Fibroblast of upper back skin (primary cell): Measurements from ENCODE around the gene TPRG1L.

Source experiments
- DNase-seq: peaks from one replicate; pipeline ENCODE4 v3.0.0-alpha.2; 2013

The TPRG1L gene

GRCh38 chr1:3630161-3630611 lies 5.4 kb downstream of the TPRG1L start:
- no peak for DNase-seq

- DNase-seq, result no peak
These were observed 6.1 kb downstream of the TPRG1L start for GRCh38 chr1:3630914-3631313.

- DNase-seq, result no peak
These were observed 6.8 kb downstream of the TPRG1L start for GRCh38 chr1:3631320-3632260.

GRCh38 chr1:3632298-3632697 lies 7.5 kb downstream of the TPRG1L start:
- DNase-seq, result no peak

GRCh38 chr1:3632716-3633343 lies 8.0 kb downstream of the TPRG1L start:
- DNase-seq, result no peak

GRCh38 chr1:3633344-3634058 lies 8.7 kb downstream of the TPRG1L start:
- DNase-seq, result no peak

GRCh38 chr1:3634059-3634800 lies 9.4 kb downstream of the TPRG1L start:
- DNase-seq, result no peak

- DNase-seq, result no peak
These were observed 11.3 kb downstream of the TPRG1L start for GRCh38 chr1:3636080-3636479.

GRCh38 chr1:3636531-3636930 lies 11.7 kb downstream of the TPRG1L start:
- DNase-seq, result no peak

- no peak for DNase-seq
These were observed 13.2 kb downstream of the TPRG1L start for GRCh38 chr1:3638027-3638426.

GRCh38 chr1:3638676-3639075 lies 13.9 kb downstream of the TPRG1L start:
- no peak for DNase-seq

- DNase-seq, result no peak
These were observed 14.6 kb downstream of the TPRG1L start for GRCh38 chr1:3639397-3639911.

GRCh38 chr1:3640121-3640837 lies 15.5 kb downstream of the TPRG1L start:
- no peak for DNase-seq

- no peak for DNase-seq
These were observed 16.4 kb downstream of the TPRG1L start for GRCh38 chr1:3641046-3641760.

- no peak for DNase-seq
These were observed 17.0 kb downstream of the TPRG1L start for GRCh38 chr1:3641816-3642215.

- no peak for DNase-seq
These were observed 18.3 kb downstream of the TPRG1L start for GRCh38 chr1:3642919-3643675.

GRCh38 chr1:3644273-3644672 lies 19.5 kb downstream of the TPRG1L start:
- DNase-seq, result no peak

- DNase-seq, result no peak
These were observed 20.4 kb downstream of the TPRG1L start for GRCh38 chr1:3645247-3645646.

- DNase-seq, result no peak
These were observed 21.0 kb downstream of the TPRG1L start for GRCh38 chr1:3645666-3646355.

- no peak for DNase-seq
These were observed 21.8 kb downstream of the TPRG1L start for GRCh38 chr1:3646596-3646995.
